ENCODE data around the gene IL20. TPM values are rescaled to one million over a fixed set of nuclear protein-coding genes. Genes with fewer than 3 reads are reported as not detected.

Gene IL20
- total RNA-seq, 1 donor from 2014 or later = not detected

GRCh38 chr1:206826394-206826793 is 39.0 kb upstream of the IL20 start:
- Histone ChIP-seq H3K27ac (no peak overlapping the region), H3K9me3 (no peaks in the 10 kb centered on the region), H3K27me3 (ENCODE audit: low read depth) (no peaks in the 10 kb centered on the region), H3K4me1 (peaks cover 16% of the 10 kb centered on the region), H3K36me3 (no peaks in the 10 kb centered on the region), H3K4me3 (no peak overlapping the region)
- TF ChIP-seq CTCF (IDR thresholded peaks at IDR 0.05) = no peak
- ATAC-seq = no peak
- intact Hi-C loops (cut with DNase I) = no loop called here
- no peak for DNase-seq

GRCh38 chr1:206828061-206828460 is 37.4 kb upstream of the IL20 start:
- Histone ChIP-seq H3K9me3 (no peaks in the 10 kb centered on the region), H3K36me3 (no peaks in the 10 kb centered on the region), H3K4me3 (no peak overlapping the region), H3K27ac (no peak overlapping the region), H3K27me3 (ENCODE audit: low read depth) (no peaks in the 10 kb centered on the region), H3K4me1 (peaks cover 27% of the 10 kb centered on the region)
- ATAC-seq (no peak), DNase-seq (no peak)
- intact Hi-C loops (cut with DNase I) = no loop called here
- TF ChIP-seq CTCF (IDR thresholded peaks at IDR 0.05) = no peak

GRCh38 chr1:206828765-206829164 is 36.7 kb upstream of the IL20 start:
- ATAC-seq (no peak), DNase-seq (no peak)
- Histone ChIP-seq H3K27ac (no peak overlapping the region), H3K36me3 (no peaks in the 10 kb centered on the region), H3K4me1 (peaks cover 31% of the 10 kb centered on the region), H3K27me3 (ENCODE audit: low read depth) (no peaks in the 10 kb centered on the region), H3K4me3 (no peak overlapping the region), H3K9me3 (no peaks in the 10 kb centered on the region)
- intact Hi-C loops (cut with DNase I) = no loop called here
- no peak for TF ChIP-seq CTCF (IDR thresholded peaks at IDR 0.05)

- Histone ChIP-seq H3K4me1 (peaks cover 32% of the 10 kb centered on the region), H3K27me3 (ENCODE audit: low read depth) (no peaks in the 10 kb centered on the region), H3K9me3 (no peaks in the 10 kb centered on the region), H3K27ac (no peak overlapping the region), H3K36me3 (no peaks in the 10 kb centered on the region), H3K4me3 (no peak overlapping the region)
- TF ChIP-seq CTCF (IDR thresholded peaks at IDR 0.05) = no peak
- DNase-seq = no peak
- no peak for ATAC-seq
- intact Hi-C loops (cut with DNase I) = no loop called here
Observed at GRCh38 chr1:206829282-206829681, 36.1 kb upstream of the IL20 start.

- no peak for TF ChIP-seq CTCF (IDR thresholded peaks at IDR 0.05)
- Histone ChIP-seq H3K27me3 (ENCODE audit: low read depth) (no peaks in the 10 kb centered on the region), H3K9me3 (no peaks in the 10 kb centered on the region), H3K4me1 (peaks cover 33% of the 10 kb centered on the region), H3K27ac (no peak overlapping the region), H3K4me3 (no peak overlapping the region), H3K36me3 (no peaks in the 10 kb centered on the region)
- DNase-seq (no peak), ATAC-seq (no peak)
- intact Hi-C loops (cut with DNase I) = no loop called here
Observed at GRCh38 chr1:206829875-206830274, 35.5 kb upstream of the IL20 start.

- no peak for TF ChIP-seq CTCF (IDR thresholded peaks at IDR 0.05)
- peaks cover 33% of the 10 kb centered on the region for H3K4me1 ChIP-seq
- DNase-seq = no peak
- no peak overlapping the region for H3K27ac ChIP-seq
- H3K9me3 ChIP-seq = no peaks in the 10 kb centered on the region
- no peaks in the 10 kb centered on the region for H3K27me3 ChIP-seq (ENCODE audit: low read depth)
- no peaks in the 10 kb centered on the region for H3K36me3 ChIP-seq
- no peak overlapping the region for H3K4me3 ChIP-seq
- no peak for ATAC-seq
- intact Hi-C loops (cut with DNase I) = no loop called here
Observed at GRCh38 chr1:206831650-206832049, 33.8 kb upstream of the IL20 start.
